CD4-positive, CD25-positive, alpha-beta regulatory T cell (primary cell): ENCODE data around the gene SNX10. TPM values are rescaled to one million over a fixed set of nuclear protein-coding genes. Genes with fewer than 3 reads are reported as not detected.

ENCODE experiments used
- ATAC-seq, 2 donors: fragments of 150-1000 bp; cut with Tn5 transposase; one replicate each; pipeline ENCODE4 v1.10.0; 2021; ENCODE audit warnings: low read depth in 2 of 2, moderate number of reproducible peaks in 2 of 2, moderate library complexity in 1 of 2
- DNase-seq, 3 donors: peaks; one replicate each; pipeline versions ENCODE4 v3.0.0 to v3.0.0-alpha.2; 2012 to 2022; ENCODE audit warnings: mixed read lengths in 1 of 3
- H3K27ac ChIP-seq: one replicate; pipeline ENCODE4 v1.7.0; 2013; ENCODE audit warnings: mild to moderate bottlenecking, low read length; ENCODE audit not compliant: insufficient read depth, poor library complexity, severe bottlenecking
- H3K27me3 ChIP-seq: one replicate; pipeline ENCODE4 v1.7.0; 2013; ENCODE audit warnings: low read length; ENCODE audit not compliant: control insufficient read depth, insufficient read depth
- H3K36me3 ChIP-seq: one replicate; pipeline ENCODE4 v1.7.0; 2013; ENCODE audit warnings: mild to moderate bottlenecking, low read length, moderate library complexity; ENCODE audit not compliant: control insufficient read depth, insufficient read depth
- H3K4me1 ChIP-seq: 2 replicates; pipeline ENCODE4 v1.7.0; 2013; ENCODE audit warnings: mild to moderate bottlenecking, low read length; ENCODE audit not compliant: insufficient read depth, control insufficient read depth, poor library complexity, severe bottlenecking
- H3K4me3 ChIP-seq: one replicate; pipeline ENCODE4 v1.7.0; 2013; ENCODE audit warnings: low read depth, mild to moderate bottlenecking, low read length, moderate library complexity
- H3K9me3 ChIP-seq, 2 experiments: 1 replicate in 1 of 2; 2 replicates in 1 of 2; pipeline ENCODE4 v1.7.0; 2013; ENCODE audit warnings: low read length in 2 of 2, mild to moderate bottlenecking in 1 of 2, moderate library complexity in 1 of 2; ENCODE audit not compliant: control insufficient read depth in 2 of 2
- H3K27ac Mint-ChIP-seq, 3 donors: one replicate each; pipeline ENCODE4 v1.8.0; 2020 to 2022; ENCODE audit warnings: mild to moderate bottlenecking in 3 of 3, mixed read lengths in 3 of 3, moderate library complexity in 2 of 3
- H3K27me3 Mint-ChIP-seq: one replicate; pipeline ENCODE4 v1.8.0; 2022; ENCODE audit warnings: mild to moderate bottlenecking, mixed read lengths
- H3K36me3 Mint-ChIP-seq: one replicate; pipeline ENCODE4 v1.8.0; 2020; ENCODE audit warnings: mixed read lengths
- H3K4me1 Mint-ChIP-seq, 4 donors: one replicate each; pipeline ENCODE4 v1.8.0; 2020 to 2022; ENCODE audit warnings: mixed read lengths in 4 of 4, mild to moderate bottlenecking in 1 of 4
- H3K4me3 Mint-ChIP-seq, 4 donors: one replicate each; pipeline ENCODE4 v1.8.0; 2020 to 2022; ENCODE audit warnings: mild to moderate bottlenecking in 4 of 4, mixed read lengths in 4 of 4, moderate library complexity in 3 of 4
- H3K9me3 Mint-ChIP-seq, 7 donors: one replicate each; pipeline ENCODE4 v1.8.0; 2020 to 2022; ENCODE audit warnings: mixed read lengths in 7 of 7, mild to moderate bottlenecking in 3 of 7, moderate library complexity in 2 of 7
- polyA plus RNA-seq, 4 donors: library from polyadenylated mRNA; unstranded; fragments of 300-500 nt; fragmentation: Illumina TruSeq; gene quantifications; one replicate each; pipeline ENCODE4 v1.2.3, GENCODE V29; 2021
- total RNA-seq: library from RNA; stranded (reverse); gene quantifications from one replicate; pipeline ENCODE4 v1.2.3, GENCODE V29; 2022

The SNX10 gene
- total and polyA plus RNA-seq, 5 donors from 2014 or later: 14.4 to 41.5 (median 27.9) TPM

GRCh38 chr7:26275213-26275612 is 16.4 kb upstream of the SNX10 start:
- Mint-ChIP-seq H3K4me3 (no peak overlapping the region), H3K4me1 (peaks cover 5 to 14% (median 9%) of the 10 kb centered on the region in 4 donors), H3K36me3 (no peaks in the 10 kb centered on the region), H3K9me3 (no peaks in the 10 kb centered on the region), H3K27me3 (peaks cover 17% of the 10 kb centered on the region), H3K27ac (no peak overlapping the region)
- peaks cover 6% of the 10 kb centered on the region for H3K4me1 ChIP-seq
- no peaks in the 10 kb centered on the region for H3K27me3 ChIP-seq
- no peak for ATAC-seq
- no peaks in the 10 kb centered on the region for H3K9me3 ChIP-seq
- no peaks in the 10 kb centered on the region for H3K36me3 ChIP-seq
- no peak overlapping the region for H3K27ac ChIP-seq
- DNase-seq: no peak
- H3K4me3 ChIP-seq: no peak overlapping the region

DNA sequence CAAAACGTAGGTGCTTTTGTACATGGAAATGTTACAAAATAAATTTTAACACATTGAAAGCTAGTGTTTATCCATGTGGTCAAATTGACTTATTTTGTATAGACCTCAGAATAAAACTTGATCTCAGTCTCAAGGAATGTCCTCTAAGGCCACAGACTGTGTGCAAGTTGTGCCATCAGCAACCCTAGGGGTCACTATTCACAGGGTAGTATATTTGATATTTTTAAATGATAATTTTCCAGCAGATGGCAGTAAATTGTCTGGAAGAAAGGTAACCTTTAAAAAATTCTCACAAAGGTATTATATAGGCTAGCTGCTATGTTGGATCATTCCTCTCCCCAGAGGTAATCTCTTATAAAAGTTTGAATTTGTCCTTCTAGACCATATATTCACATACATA is 12.9 kb upstream of the SNX10 start:
- no peak overlapping the region for H3K27ac Mint-ChIP-seq

GRCh38 chr7:26279405-26279804 is 12.3 kb upstream of the SNX10 start:
- ATAC-seq (peak in 1 of 2 donors; percentile 28), DNase-seq (peak; percentile 6 to 80 (median 30))
- peaks cover 3% of the 10 kb centered on the region for H3K27me3 Mint-ChIP-seq
- no peaks in the 10 kb centered on the region for H3K27me3 ChIP-seq
- peaks cover 6% of the 10 kb centered on the region for H3K4me1 ChIP-seq
- H3K4me3 Mint-ChIP-seq: peak overlapping the region; percentile 3 to 74 (median 42)
- peak overlapping the region; percentile 14 for H3K27ac ChIP-seq
- no peaks in the 10 kb centered on the region for H3K9me3 ChIP-seq
- no peaks in the 10 kb centered on the region for H3K9me3 Mint-ChIP-seq
- H3K27ac Mint-ChIP-seq: peak overlapping the region; percentile 3 to 89 (median 62)
- peak overlapping the region; percentile 63 for H3K4me3 ChIP-seq
- no peaks in the 10 kb centered on the region for H3K36me3 ChIP-seq
- peaks cover 5 to 17% (median 12%) of the 10 kb centered on the region in 4 donors for H3K4me1 Mint-ChIP-seq
- H3K36me3 Mint-ChIP-seq: no peaks in the 10 kb centered on the region

More for the DNA sequence above, 12.9 kb upstream of the SNX10 start:
- Mint-ChIP-seq H3K9me3 (no peaks in the 10 kb centered on the region), H3K4me1 (peaks cover 5 to 17% (median 12%) of the 10 kb centered on the region in 4 donors), H3K27me3 (peaks cover 4% of the 10 kb centered on the region), H3K4me3 (no peak overlapping the region), H3K36me3 (no peaks in the 10 kb centered on the region)
- H3K27me3 ChIP-seq: no peaks in the 10 kb centered on the region
- ATAC-seq: peak; percentile 40 to 62
- no peaks in the 10 kb centered on the region for H3K36me3 ChIP-seq
- DNase-seq: peak in 2 of 3 donors; percentile 36 to 45
- peaks cover 6% of the 10 kb centered on the region for H3K4me1 ChIP-seq
- no peak overlapping the region for H3K4me3 ChIP-seq
- peak overlapping the region; percentile 14 for H3K27ac ChIP-seq
- H3K9me3 ChIP-seq: no peaks in the 10 kb centered on the region

DNA sequence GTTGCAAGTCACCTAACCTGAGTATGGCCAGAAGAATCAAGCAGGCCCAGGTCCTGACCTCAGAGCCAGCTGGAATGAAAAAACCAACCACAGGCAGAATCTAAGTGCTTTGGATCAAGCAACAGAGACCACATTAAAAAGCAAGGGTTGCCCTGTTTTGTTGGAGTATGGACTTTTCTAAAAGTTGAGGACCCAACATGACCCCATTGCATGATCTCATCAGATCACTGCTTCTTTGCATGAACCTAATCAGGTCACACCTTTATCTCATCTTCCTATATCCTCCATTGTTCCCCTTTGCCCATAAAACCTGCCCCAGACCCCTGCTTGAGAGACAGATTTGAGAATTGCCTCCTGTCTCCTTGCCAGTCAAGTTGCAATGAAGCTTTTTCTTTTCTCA is 11.6 kb upstream of the SNX10 start:
- H3K9me3 ChIP-seq: no peaks in the 10 kb centered on the region
- H3K27ac ChIP-seq: no peak overlapping the region
- no peaks in the 10 kb centered on the region for H3K9me3 Mint-ChIP-seq
- no peaks in the 10 kb centered on the region for H3K27me3 Mint-ChIP-seq
- H3K36me3 ChIP-seq: no peaks in the 10 kb centered on the region
- no peak for ATAC-seq
- H3K36me3 Mint-ChIP-seq: no peaks in the 10 kb centered on the region
- H3K27me3 ChIP-seq: no peaks in the 10 kb centered on the region
- peaks cover 5 to 17% (median 12%) of the 10 kb centered on the region in 4 donors for H3K4me1 Mint-ChIP-seq
- no peak overlapping the region for H3K4me3 ChIP-seq
- no peak for DNase-seq
- H3K27ac Mint-ChIP-seq: peak overlapping the region in 2 of 3 donors; percentile 3 to 62
- H3K4me1 ChIP-seq: peaks cover 6% of the 10 kb centered on the region
- H3K4me3 Mint-ChIP-seq: peak overlapping the region in 1 of 4 donors; percentile 19

DNA sequence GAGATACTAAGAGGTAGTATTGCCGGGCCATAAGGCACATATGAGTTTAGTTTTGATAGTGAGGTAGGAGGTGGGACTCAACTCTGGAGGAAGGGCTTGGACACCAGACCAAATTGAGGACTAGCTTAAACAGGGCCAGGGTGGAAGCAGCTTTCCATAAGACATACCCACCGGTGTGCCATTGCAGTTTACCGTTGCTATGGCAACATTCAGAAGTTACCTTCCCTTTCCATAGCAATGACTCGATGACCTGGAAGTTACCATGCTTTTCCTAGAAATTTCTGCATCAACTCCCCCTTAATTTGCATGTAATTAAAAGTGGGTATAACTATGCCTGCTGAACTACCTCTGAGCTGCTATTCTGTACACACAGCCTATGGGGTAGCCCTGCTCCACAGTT is 10.9 kb upstream of the SNX10 start:
- Histone ChIP-seq H3K9me3 (no peaks in the 10 kb centered on the region), H3K4me3 (no peak overlapping the region), H3K36me3 (no peaks in the 10 kb centered on the region), H3K27me3 (no peaks in the 10 kb centered on the region), H3K27ac (no peak overlapping the region), H3K4me1 (peaks cover 6% of the 10 kb centered on the region)
- no peak overlapping the region for H3K4me3 Mint-ChIP-seq
- H3K36me3 Mint-ChIP-seq: no peaks in the 10 kb centered on the region
- DNase-seq (no peak), ATAC-seq (no peak)
- peak overlapping the region in 2 of 3 donors; percentile 8 to 62 for H3K27ac Mint-ChIP-seq
- H3K4me1 Mint-ChIP-seq: peaks cover 5 to 17% (median 12%) of the 10 kb centered on the region in 4 donors
- no peaks in the 10 kb centered on the region for H3K27me3 Mint-ChIP-seq
- no peaks in the 10 kb centered on the region for H3K9me3 Mint-ChIP-seq

GRCh38 chr7:26284477-26284876 is 7.2 kb upstream of the SNX10 start:
- Mint-ChIP-seq H3K27me3 (no peaks in the 10 kb centered on the region), H3K4me1 (peaks cover 5 to 16% (median 9%) of the 10 kb centered on the region in 4 donors), H3K36me3 (no peaks in the 10 kb centered on the region), H3K4me3 (no peak overlapping the region), H3K27ac (no peak overlapping the region), H3K9me3 (no peaks in the 10 kb centered on the region)
- H3K27me3 ChIP-seq: no peaks in the 10 kb centered on the region
- ATAC-seq (no peak), DNase-seq (no peak)
- H3K4me3 ChIP-seq: no peak overlapping the region
- H3K4me1 ChIP-seq: peaks cover 4% of the 10 kb centered on the region
- H3K9me3 ChIP-seq: no peaks in the 10 kb centered on the region
- H3K36me3 ChIP-seq: no peaks in the 10 kb centered on the region
- no peak overlapping the region for H3K27ac ChIP-seq

DNA sequence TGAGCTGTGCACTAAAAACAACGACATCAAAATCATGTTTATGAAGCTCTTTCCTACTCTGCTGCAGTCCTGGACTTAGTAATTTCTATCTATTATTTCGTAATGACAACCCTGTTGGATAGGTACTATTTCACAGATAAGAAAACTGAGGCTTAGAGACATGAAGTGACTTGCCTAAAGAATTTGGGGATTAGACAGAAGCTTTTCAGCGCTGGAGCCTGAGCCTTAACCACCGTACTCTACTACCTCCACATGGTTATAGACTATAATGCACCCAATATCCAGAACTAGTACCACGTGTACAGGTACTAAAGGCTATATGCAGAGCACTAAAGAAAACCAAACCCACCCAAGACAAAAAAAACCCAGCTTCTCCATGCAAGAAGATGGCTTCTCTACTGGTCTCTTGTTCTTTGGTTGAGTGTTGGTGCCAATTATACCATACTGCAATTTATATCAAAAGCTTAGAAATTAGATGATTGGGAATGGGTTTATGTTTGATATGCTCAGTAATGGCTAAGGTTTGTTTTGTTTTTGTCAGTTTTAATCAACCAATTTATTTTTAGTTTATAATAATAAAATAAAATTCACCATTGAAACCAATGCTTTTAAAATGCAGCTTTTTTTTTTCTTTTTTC is 6.5 kb upstream of the SNX10 start:
- no peaks in the 10 kb centered on the region for H3K9me3 Mint-ChIP-seq
- H3K36me3 Mint-ChIP-seq: no peaks in the 10 kb centered on the region
- ATAC-seq (peak in 1 of 2 donors; percentile 46), DNase-seq (peak in 2 of 3 donors; percentile 33 to 53)
- no peak overlapping the region for H3K4me3 Mint-ChIP-seq
- Histone ChIP-seq H3K27me3 (no peaks in the 10 kb centered on the region), H3K9me3 (no peaks in the 10 kb centered on the region), H3K27ac (no peak overlapping the region), H3K4me3 (no peak overlapping the region), H3K4me1 (no peaks in the 10 kb centered on the region), H3K36me3 (no peaks in the 10 kb centered on the region)
- H3K27me3 Mint-ChIP-seq: no peaks in the 10 kb centered on the region
- peaks cover 0 to 13% (median 4%) of the 10 kb centered on the region in 4 donors for H3K4me1 Mint-ChIP-seq
- H3K27ac Mint-ChIP-seq: no peak overlapping the region

GRCh38 chr7:26286157-26286556 is 5.5 kb upstream of the SNX10 start:
- no peaks in the 10 kb centered on the region for H3K27me3 Mint-ChIP-seq
- no peaks in the 10 kb centered on the region for H3K36me3 ChIP-seq
- no peaks in the 10 kb centered on the region for H3K9me3 ChIP-seq
- H3K4me1 ChIP-seq: peaks cover under 1% of the 10 kb centered on the region
- H3K36me3 Mint-ChIP-seq: no peaks in the 10 kb centered on the region
- no peak for DNase-seq
- H3K4me3 Mint-ChIP-seq: no peak overlapping the region
- H3K27me3 ChIP-seq: no peaks in the 10 kb centered on the region
- peaks cover 0 to 10% (median 1%) of the 10 kb centered on the region in 4 donors for H3K4me1 Mint-ChIP-seq
- H3K4me3 ChIP-seq: no peak overlapping the region
- no peak for ATAC-seq
- H3K9me3 Mint-ChIP-seq: no peaks in the 10 kb centered on the region
- H3K27ac ChIP-seq: no peak overlapping the region
- H3K27ac Mint-ChIP-seq: no peak overlapping the region
